Right lobe of liver (tissue), 4 donors: Measurements from ENCODE around the gene NCAPG.

Source experiments
- POLR2A ChIP-seq: fragments of 450-650 bp; IDR thresholded peaks from one replicate; pipeline ENCODE4 v1.6.1; 2017; ENCODE audit warnings: antibody characterized with exemption, mild to moderate bottlenecking
- TF ChIP-seq, protein P1 (sequence below), 4 donors: fragments of 200-600 bp in 3 of 4; fragments of 450-650 bp in 1 of 4; IDR thresholded peaks; one replicate each; pipeline versions ENCODE4 v1.5.1 to v1.8.0; 2016 to 2022; ENCODE audit warnings: antibody characterized with exemption in 4 of 4, mild to moderate bottlenecking in 2 of 4
- donor health status: DM: no; HTN: no; CAD: no.
- donor health status: DM: no; HTN: no; CAD: no.
- donor health status: DM: no; HTN: yes; CAD: no.

DNA sequence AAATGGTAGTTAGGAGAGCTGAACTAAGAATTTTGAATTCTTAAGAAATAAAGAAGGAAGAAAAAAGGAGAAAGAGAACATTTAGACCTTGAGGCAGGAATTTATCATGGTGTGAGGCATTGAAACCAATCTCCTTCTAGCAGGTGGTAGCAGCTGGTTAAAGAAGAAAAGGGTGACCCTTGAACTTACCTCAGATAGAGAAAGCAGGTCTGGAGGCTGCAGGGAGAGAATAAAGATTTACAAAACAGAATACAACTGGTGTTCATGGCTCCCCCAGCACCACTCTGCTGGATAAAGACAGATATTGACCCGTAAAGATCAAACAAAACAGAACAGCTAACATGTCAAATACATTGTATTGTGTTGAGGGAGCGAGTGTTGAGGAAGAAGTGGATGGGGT, 56.0 kb downstream of the NCAPG start:
- no peak for TF ChIP-seq POLR2A
- TF ChIP-seq, protein P1, sequence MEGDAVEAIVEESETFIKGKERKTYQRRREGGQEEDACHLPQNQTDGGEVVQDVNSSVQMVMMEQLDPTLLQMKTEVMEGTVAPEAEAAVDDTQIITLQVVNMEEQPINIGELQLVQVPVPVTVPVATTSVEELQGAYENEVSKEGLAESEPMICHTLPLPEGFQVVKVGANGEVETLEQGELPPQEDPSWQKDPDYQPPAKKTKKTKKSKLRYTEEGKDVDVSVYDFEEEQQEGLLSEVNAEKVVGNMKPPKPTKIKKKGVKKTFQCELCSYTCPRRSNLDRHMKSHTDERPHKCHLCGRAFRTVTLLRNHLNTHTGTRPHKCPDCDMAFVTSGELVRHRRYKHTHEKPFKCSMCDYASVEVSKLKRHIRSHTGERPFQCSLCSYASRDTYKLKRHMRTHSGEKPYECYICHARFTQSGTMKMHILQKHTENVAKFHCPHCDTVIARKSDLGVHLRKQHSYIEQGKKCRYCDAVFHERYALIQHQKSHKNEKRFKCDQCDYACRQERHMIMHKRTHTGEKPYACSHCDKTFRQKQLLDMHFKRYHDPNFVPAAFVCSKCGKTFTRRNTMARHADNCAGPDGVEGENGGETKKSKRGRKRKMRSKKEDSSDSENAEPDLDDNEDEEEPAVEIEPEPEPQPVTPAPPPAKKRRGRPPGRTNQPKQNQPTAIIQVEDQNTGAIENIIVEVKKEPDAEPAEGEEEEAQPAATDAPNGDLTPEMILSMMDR (IDR thresholded peaks at IDR 0.05) = no peak
